Measurements from ENCODE around the gene ZNF384. TPM values are rescaled to one million over a fixed set of nuclear protein-coding genes. Genes with fewer than 3 reads are reported as not detected.

ZNF384 gene
- total RNA-seq, 1 donor from 2014 or later = 50.6 TPM

GRCh38 chr12:6662906-6663742 is 26.1 kb downstream of the ZNF384 start, which contains the start of gene ING4:
ING4 (minus strand) TSS chr12:6663119; CDS start chr12:6663101, 18 bp downstream.
- peak within 1 kb of the TSS; percentile 91 for H3K9ac ChIP-seq (ENCODE audit: low read length)
- peak within 1 kb of the TSS; percentile 86 for H3K4me3 ChIP-seq (ENCODE audit: insufficient read depth, low read depth, low read length)
- Mint-ChIP-seq H3K4me3 (ENCODE audit: unreplicated experiment) (peak within 1 kb of the TSS; percentile 96), H3K27me3 (ENCODE audit: low read depth, unreplicated experiment) (no peaks in the 10 kb centered on the region), H3K36me3 (ENCODE audit: low read depth, unreplicated experiment) (peaks cover 8% of the 10 kb centered on the region), H3K9me3 (ENCODE audit: unreplicated experiment) (no peaks in the 10 kb centered on the region), H3K4me1 (ENCODE audit: low read depth, unreplicated experiment) (peaks cover 8% of the 10 kb centered on the region), H3K27ac (ENCODE audit: unreplicated experiment) (peak within 1 kb of the TSS; percentile 97)
- no peak for TF ChIP-seq CTCF (IDR thresholded peaks at IDR 0.05; ENCODE audit: insufficient read depth, low read depth, low read length)
- no peak for TF ChIP-seq EZH2 (IDR thresholded peaks at IDR 0.05; ENCODE audit: insufficient read depth, low read length)
- H3K36me3 ChIP-seq (ENCODE audit: insufficient read depth, low read length) = peaks cover 5% of the 10 kb centered on the region
- H3K9me3 ChIP-seq (ENCODE audit: insufficient read depth, low read depth, low read length) = no peaks in the 10 kb centered on the region
- peak within 1 kb of the TSS; percentile 98 for H3K4me2 ChIP-seq (ENCODE audit: low read length)
- H4K20me1 ChIP-seq (ENCODE audit: insufficient read depth, low read length) = no peaks in the 10 kb centered on the region
- H3K27ac ChIP-seq (ENCODE audit: low read depth, low read length) = peak within 1 kb of the TSS; percentile 82
- FAIRE-seq (peak; percentile 80), DNase-seq (ENCODE audit: low read depth) (peak; percentile 99)
- peaks cover 6% of the 10 kb centered on the region for H3K4me1 ChIP-seq (ENCODE audit: insufficient read depth, low read length)
- H2AFZ ChIP-seq (ENCODE audit: low read depth, low read length) = peak within 1 kb of the TSS; percentile 95
- no peaks in the 10 kb centered on the region for H3K27me3 ChIP-seq (ENCODE audit: insufficient read depth, low read length)
- peaks cover 28% of the 10 kb centered on the region for H3K79me2 ChIP-seq (ENCODE audit: insufficient read depth, low read length)

GRCh38 chr12:6662602-6662905 is 26.6 kb downstream of the ZNF384 start:
- peak overlapping the region; percentile 86 for H3K4me3 ChIP-seq (ENCODE audit: insufficient read depth, low read depth, low read length)
- Mint-ChIP-seq H3K27ac (ENCODE audit: unreplicated experiment) (peak overlapping the region; percentile 97), H3K4me3 (ENCODE audit: unreplicated experiment) (peak overlapping the region; percentile 96), H3K36me3 (ENCODE audit: low read depth, unreplicated experiment) (peaks cover 6% of the 10 kb centered on the region), H3K27me3 (ENCODE audit: low read depth, unreplicated experiment) (no peaks in the 10 kb centered on the region), H3K9me3 (ENCODE audit: unreplicated experiment) (no peaks in the 10 kb centered on the region), H3K4me1 (ENCODE audit: low read depth, unreplicated experiment) (peaks cover 8% of the 10 kb centered on the region)
- peak overlapping the region; percentile 67 for H2AFZ ChIP-seq (ENCODE audit: low read depth, low read length)
- peaks cover 5% of the 10 kb centered on the region for H3K36me3 ChIP-seq (ENCODE audit: insufficient read depth, low read length)
- H3K9ac ChIP-seq (ENCODE audit: low read length) = peak overlapping the region; percentile 91
- TF ChIP-seq EZH2 (IDR thresholded peaks at IDR 0.05; ENCODE audit: insufficient read depth, low read length) = no peak
- TF ChIP-seq CTCF (IDR thresholded peaks at IDR 0.05; ENCODE audit: insufficient read depth, low read depth, low read length) = no peak
- no peaks in the 10 kb centered on the region for H4K20me1 ChIP-seq (ENCODE audit: insufficient read depth, low read length)
- H3K9me3 ChIP-seq (ENCODE audit: insufficient read depth, low read depth, low read length) = no peaks in the 10 kb centered on the region
- H3K27me3 ChIP-seq (ENCODE audit: insufficient read depth, low read length) = no peaks in the 10 kb centered on the region
- DNase-seq (ENCODE audit: low read depth) = no peak
- peak overlapping the region; percentile 98 for H3K4me2 ChIP-seq (ENCODE audit: low read length)
- no peak for FAIRE-seq
- peak overlapping the region; percentile 82 for H3K27ac ChIP-seq (ENCODE audit: low read depth, low read length)
- H3K79me2 ChIP-seq (ENCODE audit: insufficient read depth, low read length) = peaks cover 28% of the 10 kb centered on the region
- H3K4me1 ChIP-seq (ENCODE audit: insufficient read depth, low read length) = peaks cover 6% of the 10 kb centered on the region

GRCh38 chr12:6653987-6654386 is 35.2 kb downstream of the ZNF384 start:
- Histone ChIP-seq H3K4me1 (ENCODE audit: insufficient read depth, low read length) (no peaks in the 10 kb centered on the region), H2AFZ (ENCODE audit: low read depth, low read length) (no peak overlapping the region), H4K20me1 (ENCODE audit: insufficient read depth, low read length) (no peaks in the 10 kb centered on the region), H3K4me2 (ENCODE audit: low read length) (no peak overlapping the region), H3K27me3 (ENCODE audit: insufficient read depth, low read length) (no peaks in the 10 kb centered on the region), H3K4me3 (ENCODE audit: insufficient read depth, low read depth, low read length) (no peak overlapping the region), H3K36me3 (ENCODE audit: insufficient read depth, low read length) (peaks cover 26% of the 10 kb centered on the region), H3K9ac (ENCODE audit: low read length) (no peak overlapping the region), H3K27ac (ENCODE audit: low read depth, low read length) (no peak overlapping the region), H3K79me2 (ENCODE audit: insufficient read depth, low read length) (peaks cover 7% of the 10 kb centered on the region), H3K9me3 (ENCODE audit: insufficient read depth, low read depth, low read length) (no peaks in the 10 kb centered on the region)
- FAIRE-seq = no peak
- Mint-ChIP-seq H3K9me3 (ENCODE audit: unreplicated experiment) (no peaks in the 10 kb centered on the region), H3K36me3 (ENCODE audit: low read depth, unreplicated experiment) (peaks cover 44% of the 10 kb centered on the region), H3K27me3 (ENCODE audit: low read depth, unreplicated experiment) (no peaks in the 10 kb centered on the region), H3K4me3 (ENCODE audit: unreplicated experiment) (peak overlapping the region; percentile 69), H3K27ac (ENCODE audit: unreplicated experiment) (no peak overlapping the region), H3K4me1 (ENCODE audit: low read depth, unreplicated experiment) (no peaks in the 10 kb centered on the region)
- DNase-seq (ENCODE audit: low read depth) = no peak
- TF ChIP-seq CTCF (IDR thresholded peaks at IDR 0.05; ENCODE audit: insufficient read depth, low read depth, low read length) (no peak), EZH2 (IDR thresholded peaks at IDR 0.05; ENCODE audit: insufficient read depth, low read length) (no peak)

Measured in astrocyte (in vitro differentiated cells and primary cell).